Ovary (tissue), 3 donors: ENCODE results near the gene DICER1.

Experiments
- CTCF ChIP-seq, 3 donors: fragments of 450-650 bp in 2 of 3; fragments of 200-600 bp in 1 of 3; IDR thresholded peaks; one replicate each; pipeline versions ENCODE4 v1.5.1 to v1.8.0; 2016 to 2022; ENCODE audit warnings: antibody characterized with exemption in 3 of 3, mild to moderate bottlenecking in 1 of 3
- EP300 ChIP-seq: sonication (generic); formaldehyde crosslinking; IDR thresholded peaks from one replicate; pipeline ENCODE4 v1.6.1; 2017; ENCODE audit warnings: antibody characterized with exemption
- POLR2A ChIP-seq: fragments of 450-650 bp; IDR thresholded peaks from one replicate; pipeline ENCODE4 v1.6.1; 2017; ENCODE audit warnings: antibody characterized with exemption, mild to moderate bottlenecking, moderate library complexity
- donor health status: DM: no; HTN: no; CAD: no.

GRCh38 chr14:95096476-95096875 lies 60.9 kb downstream of the DICER1 start:
- TF ChIP-seq CTCF (IDR thresholded peaks at IDR 0.05) (no peak), EP300 (no peak), POLR2A (no peak)
